ENCODE measurements around the gene LAMA2. TPM values are rescaled to one million over a fixed set of nuclear protein-coding genes. Genes with fewer than 3 reads are reported as not detected.

Gene LAMA2
- total and polyA plus RNA-seq, 2 experiments from 2014 or later: 0.91 to 6.4 TPM

GRCh38 chr6:128914051-128914450 lies 31.1 kb downstream of the LAMA2 start:
- Histone ChIP-seq H3F3A (replicated peaks; ENCODE audit: low read depth) (no peaks in the 10 kb centered on the region), H3K27me3 (ENCODE audit: insufficient read depth) (no peaks in the 10 kb centered on the region), H3K4me2 (no peak overlapping the region), H3K4me3 (no peak overlapping the region), H3K36me3 (ENCODE audit: insufficient read depth) (no peaks in the 10 kb centered on the region; the same call in 1 of the 2 replicates), H3K27ac (ENCODE audit: low read depth) (no peak overlapping the region), H3K4me1 (ENCODE audit: insufficient read depth) (no peaks in the 10 kb centered on the region), H2AFZ (no peak overlapping the region), H3K79me2 (replicated peaks; ENCODE audit: insufficient read depth) (no peaks in the 10 kb centered on the region), H3K9me2 (ENCODE audit: insufficient read depth) (no peaks in the 10 kb centered on the region), H4K20me1 (replicated peaks; ENCODE audit: insufficient read depth) (no peaks in the 10 kb centered on the region)
- H3K9me3 Mint-ChIP-seq: no peaks in the 10 kb centered on the region; the same call in 2 of the 3 replicates
- H3K27me3 Mint-ChIP-seq (ENCODE audit: insufficient read depth, low read depth, poor library complexity): peaks cover 2% of the 10 kb centered on the region
- 0 out of 3 replicates have a peak, but pooled peaks cover 3% of the 10 kb centered on the region for H3K36me3 Mint-ChIP-seq (ENCODE audit: low read depth)
- H3K4me3 Mint-ChIP-seq: no peak overlapping the region
- TF ChIP-seq EZH2 (IDR thresholded peaks at IDR 0.05; ENCODE audit: low read depth, unreplicated experiment) (no peak), EZH2phosphoT487 (IDR thresholded peaks at IDR 0.05; ENCODE audit: unreplicated experiment) (no peak), STAT1 (IDR thresholded peaks at IDR 0.05; ENCODE audit: unreplicated experiment) (no peak), ZNF331 (CRISPR knock-in tag; IDR thresholded peaks at IDR 0.05; ENCODE audit: low read depth) (no peak), JUNB (IDR thresholded peaks at IDR 0.05; ENCODE audit: unreplicated experiment) (no peak), NANOG (IDR thresholded peaks at IDR 0.05; ENCODE audit: borderline replicate concordance) (no peak), ETS1 (IDR thresholded peaks at IDR 0.05) (no peak), ZNF462 (CRISPR knock-in tag; IDR thresholded peaks at IDR 0.05) (no peak), CREB1 (CRISPR knock-in tag; IDR thresholded peaks at IDR 0.05; ENCODE audit: low read depth) (no peak), CTCF (conservative IDR thresholded peaks at IDR 0.05; ENCODE audit: low read depth in 2 of 2) (no peak), POLR2AphosphoS5 (IDR thresholded peaks at IDR 0.05; ENCODE audit: low read depth) (no peak)
- H3K4me1 Mint-ChIP-seq: peaks cover 7% of the 10 kb centered on the region
- H3K27ac Mint-ChIP-seq: no peak overlapping the region
- DNase-seq (ENCODE audit: low spot score) (no peak), ATAC-seq (no peak)
